Natural killer cell treated with Interleukin-12 subunit alpha and Interleukin-12 subunit beta and Interleukin-15 and Interleukin-18, amount 100 ng/mL, for 72 hours (primary cell): Measurements from ENCODE around the gene CD28. TPM values are rescaled to one million over a fixed set of nuclear protein-coding genes. Genes with fewer than 3 reads are reported as not detected.

Source experiments
- ATAC-seq, 2 donors: fragments of 150-1000 bp; cut with Tn5 transposase in 1 of 2; sonication (Bioruptor Pico), chemical (Tn5 transposase) in 1 of 2; 2 replicates each; pipeline ENCODE4 v1.10.0; 2021
- DNase-seq: peaks from one replicate; pipeline ENCODE4 v3.0.0; 2022; ENCODE audit warnings: low spot score
- H3K27ac Mint-ChIP-seq, 2 donors: 1 replicate in 1 of 2; 2 replicates in 1 of 2; pipeline ENCODE4 v1.8.0; 2022; ENCODE audit warnings: mixed read lengths in 2 of 2, mild to moderate bottlenecking in 1 of 2, moderate library complexity in 1 of 2
- H3K27me3 Mint-ChIP-seq, 2 donors: 1 replicate in 1 of 2; 2 replicates in 1 of 2; pipeline ENCODE4 v1.8.0; 2022; ENCODE audit warnings: mixed read lengths in 2 of 2
- H3K36me3 Mint-ChIP-seq: one replicate; pipeline ENCODE4 v1.8.0; 2022; ENCODE audit warnings: mixed read lengths
- H3K4me1 Mint-ChIP-seq, 2 donors: 1 replicate in 1 of 2; 2 replicates in 1 of 2; pipeline ENCODE4 v1.8.0; 2022; ENCODE audit warnings: low read depth in 2 of 2, mixed read lengths in 2 of 2, mild to moderate bottlenecking in 1 of 2
- H3K4me3 Mint-ChIP-seq: one replicate; pipeline ENCODE4 v1.8.0; 2022; ENCODE audit warnings: mixed read lengths
- H3K9me3 Mint-ChIP-seq: 2 replicates; pipeline ENCODE4 v1.8.0; 2022; ENCODE audit warnings: mixed read lengths
- total RNA-seq, 2 donors: library from RNA; stranded (reverse); gene quantifications; one replicate each; pipeline ENCODE4 v1.2.3, GENCODE V29; 2022

Gene CD28
- total RNA-seq, 2 donors from 2014 or later: 2.5 to 3.2 TPM

GRCh38 chr2:203678971-203679370, 27.5 kb upstream of the CD28 start:
- peaks cover 16 to 25% of the 10 kb centered on the region in 2 donors for H3K27me3 Mint-ChIP-seq
- peaks cover 6% of the 10 kb centered on the region for H3K36me3 Mint-ChIP-seq
- no peak overlapping the region for H3K4me3 Mint-ChIP-seq
- H3K4me1 Mint-ChIP-seq: peaks cover 6 to 7% of the 10 kb centered on the region in 2 donors
- no peak overlapping the region for H3K27ac Mint-ChIP-seq
- no peak for ATAC-seq
- H3K9me3 Mint-ChIP-seq: peaks cover 6% of the 10 kb centered on the region
- no peak for DNase-seq

DNA sequence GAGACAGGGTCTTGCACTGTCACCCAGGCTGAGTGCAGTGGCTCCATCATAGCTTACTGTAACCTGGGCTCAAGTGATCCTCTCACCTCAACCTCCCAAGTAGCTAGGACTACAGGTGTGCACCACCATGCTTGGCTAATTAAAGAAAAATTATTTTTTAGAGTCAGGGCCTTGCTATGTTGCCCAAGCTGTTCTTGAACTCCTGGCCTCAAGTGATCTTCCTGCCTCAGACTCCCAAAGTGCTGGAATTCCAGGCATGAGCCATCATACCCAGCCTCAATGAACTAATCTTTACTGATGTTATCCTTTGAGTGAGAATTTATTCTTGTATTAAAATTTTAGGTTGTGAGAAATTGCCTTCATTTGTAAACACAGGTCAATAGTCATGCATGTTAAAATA, 27.0 kb upstream of the CD28 start:
- Mint-ChIP-seq H3K27me3 (peaks cover 16 to 26% of the 10 kb centered on the region in 2 donors), H3K9me3 (peaks cover 6% of the 10 kb centered on the region), H3K27ac (no peak overlapping the region), H3K4me3 (no peak overlapping the region), H3K4me1 (peaks cover 1 to 5% of the 10 kb centered on the region in 2 donors), H3K36me3 (peaks cover 6% of the 10 kb centered on the region)
- DNase-seq: no peak
- no peak for ATAC-seq

DNA sequence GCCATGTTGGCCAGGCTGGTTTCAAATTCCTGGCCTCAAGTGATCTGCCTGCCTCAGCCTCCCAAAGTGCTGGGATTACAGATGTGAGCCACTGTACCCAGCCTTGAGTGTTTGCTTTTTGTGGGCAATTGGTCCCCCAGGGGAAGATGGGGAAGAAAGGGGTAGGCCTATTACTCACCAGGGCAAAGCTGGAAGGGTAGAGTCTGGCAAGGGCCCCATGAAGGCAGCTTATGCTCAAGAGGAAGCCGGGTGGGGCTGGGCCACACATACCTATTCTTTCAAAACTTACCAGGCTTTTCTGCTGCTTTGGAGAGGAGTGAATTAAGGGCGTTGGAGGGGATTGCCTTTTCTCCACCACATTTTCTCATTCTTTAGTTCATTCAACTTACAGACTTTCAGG, 24.5 kb upstream of the CD28 start:
- peaks cover 22 to 25% of the 10 kb centered on the region in 2 donors for H3K27me3 Mint-ChIP-seq
- H3K9me3 Mint-ChIP-seq: peaks cover 6% of the 10 kb centered on the region
- peaks cover 0 to 5% of the 10 kb centered on the region in 2 donors for H3K4me1 Mint-ChIP-seq

GRCh38 chr2:203682688-203683130, 23.7 kb upstream of the CD28 start:
- DNase-seq: no peak
- Mint-ChIP-seq H3K36me3 (peaks cover 6% of the 10 kb centered on the region), H3K27ac (no peak overlapping the region), H3K9me3 (peaks cover 6% of the 10 kb centered on the region), H3K4me1 (peaks cover 0 to 5% of the 10 kb centered on the region in 2 donors), H3K4me3 (no peak overlapping the region), H3K27me3 (peaks cover 28 to 29% of the 10 kb centered on the region in 2 donors)
- no peak for ATAC-seq

More for the DNA sequence above, 24.5 kb upstream of the CD28 start:
- ATAC-seq (no peak), DNase-seq (no peak)
- Mint-ChIP-seq H3K36me3 (peaks cover 6% of the 10 kb centered on the region), H3K4me3 (no peak overlapping the region), H3K27ac (no peak overlapping the region)

DNA sequence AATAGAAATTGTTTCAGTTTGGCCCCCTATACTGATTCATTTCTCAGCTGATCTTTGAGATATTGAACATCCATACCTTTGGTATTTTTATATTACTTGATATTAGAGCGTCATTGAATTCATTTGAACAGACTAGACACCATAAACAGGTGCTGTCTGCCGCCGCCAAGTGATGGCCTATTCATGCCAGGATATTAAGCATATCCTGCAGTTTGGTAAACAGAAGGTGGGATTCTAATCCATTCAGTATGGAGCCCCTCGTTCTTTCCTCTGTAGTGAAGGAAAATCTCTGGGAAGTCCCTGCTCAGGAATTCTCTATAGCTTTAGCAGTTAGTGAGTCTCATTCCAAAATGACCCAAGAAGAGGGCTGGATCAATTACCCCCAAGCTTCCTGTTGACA, 23.0 kb upstream of the CD28 start:
- no peak for DNase-seq
- Mint-ChIP-seq H3K27ac (no peak overlapping the region), H3K4me3 (no peak overlapping the region), H3K4me1 (peaks cover 0 to 5% of the 10 kb centered on the region in 2 donors), H3K9me3 (peaks cover 5% of the 10 kb centered on the region), H3K27me3 (peaks cover 27 to 28% of the 10 kb centered on the region in 2 donors), H3K36me3 (peaks cover 6% of the 10 kb centered on the region)
- no peak for ATAC-seq

- Mint-ChIP-seq H3K9me3 (no peaks in the 10 kb centered on the region), H3K27me3 (peaks cover 22 to 23% of the 10 kb centered on the region in 2 donors), H3K36me3 (peaks cover under 1% of the 10 kb centered on the region), H3K4me1 (peaks cover 2 to 5% of the 10 kb centered on the region in 2 donors), H3K4me3 (no peak overlapping the region), H3K27ac (no peak overlapping the region)
- peak; percentile 64 for DNase-seq
- peak; percentile 90 to 94 for ATAC-seq
Measured at GRCh38 chr2:203683932-203684556, 22.4 kb upstream of the CD28 start.

DNA sequence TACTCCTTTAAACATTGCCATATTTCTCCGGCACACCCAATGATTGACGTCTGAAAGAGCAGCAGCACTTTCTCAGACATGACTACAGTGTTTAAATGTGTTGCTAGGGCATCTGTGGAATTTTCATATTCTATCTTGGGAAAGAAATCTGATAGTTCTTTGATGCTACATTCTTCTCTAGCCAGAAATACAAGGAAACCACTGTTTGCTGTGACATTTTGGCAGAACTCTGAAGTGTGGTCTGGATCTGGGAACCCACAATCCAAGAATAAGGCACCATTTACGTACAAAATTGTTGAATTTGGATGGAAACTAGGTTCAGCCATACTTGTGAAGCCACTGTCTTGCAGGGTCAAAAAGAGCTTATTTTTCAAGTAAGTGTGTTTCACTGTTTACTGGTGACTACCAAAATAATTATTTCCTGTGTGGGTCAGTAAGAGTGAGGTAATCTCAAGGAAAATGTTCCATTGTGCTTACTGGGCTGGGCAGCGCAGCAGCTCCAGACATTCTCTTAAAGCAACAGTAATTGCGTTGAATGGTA, 21.3 kb upstream of the CD28 start:
- Mint-ChIP-seq H3K4me1 (peaks cover 13 to 15% of the 10 kb centered on the region in 2 donors), H3K27me3 (peaks cover 21 to 24% of the 10 kb centered on the region in 2 donors), H3K36me3 (no peaks in the 10 kb centered on the region), H3K9me3 (no peaks in the 10 kb centered on the region), H3K27ac (no peak overlapping the region), H3K4me3 (no peak overlapping the region)
- DNase-seq (no peak), ATAC-seq (no peak)

- H3K4me3 Mint-ChIP-seq: no peak overlapping the region
- H3K9me3 Mint-ChIP-seq: no peaks in the 10 kb centered on the region
- peaks cover 20 to 22% of the 10 kb centered on the region in 2 donors for H3K4me1 Mint-ChIP-seq
- peaks cover 22 to 29% of the 10 kb centered on the region in 2 donors for H3K27me3 Mint-ChIP-seq
- no peak overlapping the region for H3K27ac Mint-ChIP-seq
- H3K36me3 Mint-ChIP-seq: no peaks in the 10 kb centered on the region
- ATAC-seq (no peak), DNase-seq (no peak)
Measured at GRCh38 chr2:203685789-203686420, 20.5 kb upstream of the CD28 start.

- DNase-seq (no peak), ATAC-seq (no peak)
- Mint-ChIP-seq H3K27ac (no peak overlapping the region), H3K4me1 (peaks cover 23 to 25% of the 10 kb centered on the region in 2 donors), H3K4me3 (no peak overlapping the region), H3K27me3 (peaks cover 27 to 38% of the 10 kb centered on the region in 2 donors), H3K9me3 (no peaks in the 10 kb centered on the region), H3K36me3 (no peaks in the 10 kb centered on the region)
Measured at GRCh38 chr2:203687165-203687564, 19.3 kb upstream of the CD28 start.

DNA sequence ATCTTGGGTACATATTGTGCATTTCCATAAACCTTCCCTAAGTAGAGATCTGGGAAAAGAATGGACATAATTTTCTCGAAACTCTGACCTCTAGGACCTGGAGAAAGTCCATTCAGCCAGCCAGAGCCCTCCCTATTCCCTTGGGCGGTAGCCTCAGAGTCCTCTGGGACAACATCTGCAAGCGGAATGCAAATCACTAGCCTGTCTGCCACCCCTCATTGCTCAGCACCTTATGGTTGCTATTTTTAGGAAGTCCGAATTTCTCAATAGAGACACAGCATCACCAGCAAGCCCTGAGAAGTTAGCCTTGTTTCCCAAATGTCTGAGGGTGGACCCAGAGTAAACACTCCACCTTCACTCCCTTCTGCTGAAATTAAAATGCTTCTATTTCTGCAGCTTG, 17.6 kb upstream of the CD28 start:
- Mint-ChIP-seq H3K27me3 (peaks cover 33 to 42% of the 10 kb centered on the region in 2 donors), H3K4me1 (peaks cover 23% of the 10 kb centered on the region in 2 donors), H3K9me3 (no peaks in the 10 kb centered on the region), H3K27ac (no peak overlapping the region), H3K36me3 (no peaks in the 10 kb centered on the region), H3K4me3 (no peak overlapping the region)
- ATAC-seq (no peak), DNase-seq (no peak)

DNA sequence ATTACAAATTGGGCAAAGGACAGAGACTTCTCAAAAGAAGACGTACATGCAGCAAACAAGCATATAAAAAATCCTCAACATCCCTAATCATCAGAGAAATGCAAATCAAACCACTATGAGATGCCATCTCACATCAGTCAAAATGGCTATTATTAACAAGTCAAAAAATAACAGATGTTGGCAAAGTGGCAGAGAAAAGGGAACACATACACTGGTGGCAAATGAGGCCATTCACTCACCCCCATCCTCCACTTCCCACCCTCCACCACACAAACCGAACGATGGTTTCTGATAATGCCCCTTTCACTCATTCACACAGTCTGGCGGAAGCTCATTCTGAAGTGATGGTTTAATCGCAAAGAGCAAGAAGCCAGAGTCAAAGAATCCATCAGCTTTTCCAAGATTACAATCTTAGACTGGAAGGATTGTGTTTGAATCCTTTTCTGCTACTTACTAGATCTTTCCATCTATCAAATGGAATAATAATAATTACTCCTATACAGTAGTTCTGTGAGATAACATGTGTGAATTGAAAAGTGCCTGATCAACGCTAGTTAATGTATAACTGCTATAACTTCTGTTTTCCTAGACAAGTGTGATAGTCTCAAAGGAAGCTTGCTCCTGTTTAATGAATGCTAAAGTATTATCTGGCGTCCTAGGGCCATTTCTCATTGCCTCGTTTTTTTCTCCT, 16.9 kb upstream of the CD28 start:
- Mint-ChIP-seq H3K4me3 (peak overlapping the region; percentile 60), H3K27ac (no peak overlapping the region), H3K27me3 (peaks cover 33 to 39% of the 10 kb centered on the region in 2 donors), H3K9me3 (no peaks in the 10 kb centered on the region), H3K4me1 (peaks cover 20 to 23% of the 10 kb centered on the region in 2 donors), H3K36me3 (no peaks in the 10 kb centered on the region)
- ATAC-seq (peak; percentile 83 to 86), DNase-seq (peak; percentile 65)

- Mint-ChIP-seq H3K4me3 (peak overlapping the region; percentile 60), H3K9me3 (no peaks in the 10 kb centered on the region), H3K27ac (no peak overlapping the region), H3K4me1 (peaks cover 20 to 23% of the 10 kb centered on the region in 2 donors), H3K27me3 (peaks cover 33 to 36% of the 10 kb centered on the region in 2 donors), H3K36me3 (no peaks in the 10 kb centered on the region)
- no peak for DNase-seq
- ATAC-seq: peak in 1 of 2 donors; percentile 34
Measured at GRCh38 chr2:203690117-203690431, 16.4 kb upstream of the CD28 start.

DNA sequence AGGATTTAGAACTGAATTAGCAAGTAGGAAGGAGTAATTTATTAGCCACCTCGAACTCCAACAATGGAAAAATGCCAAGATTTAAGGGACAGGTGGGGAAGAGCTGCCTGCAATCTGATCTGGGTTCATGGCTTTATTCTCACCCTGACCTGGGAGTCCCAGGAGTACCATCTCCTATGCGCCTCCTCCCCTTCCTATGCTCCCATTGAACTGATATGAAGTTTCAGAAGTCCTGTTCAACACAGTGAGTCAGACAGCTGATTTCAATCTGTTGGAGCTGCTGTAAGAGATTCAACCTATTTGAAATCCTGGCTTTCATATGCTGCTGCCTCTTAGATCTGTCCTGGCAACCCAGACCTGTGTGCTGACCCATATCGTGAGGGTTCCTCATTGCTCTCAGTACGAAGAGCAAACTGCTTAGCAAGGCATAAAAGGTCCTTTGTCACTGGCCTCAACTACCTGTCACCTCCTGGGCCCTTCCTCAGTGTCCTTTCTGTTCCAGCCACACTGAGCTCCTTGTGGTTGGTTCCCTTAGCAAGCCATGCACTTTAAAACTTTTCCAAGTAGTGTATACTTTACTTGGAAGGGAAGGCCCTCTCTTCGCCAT, 15.9 kb upstream of the CD28 start:
- Mint-ChIP-seq H3K9me3 (no peaks in the 10 kb centered on the region), H3K36me3 (no peaks in the 10 kb centered on the region), H3K4me1 (peaks cover 20 to 23% of the 10 kb centered on the region in 2 donors), H3K4me3 (peak overlapping the region; percentile 60), H3K27ac (no peak overlapping the region), H3K27me3 (peaks cover 33 to 40% of the 10 kb centered on the region in 2 donors)
- ATAC-seq (no peak), DNase-seq (no peak)
